ENCODE data around the gene FBXL13.

Gene FBXL13

GRCh38 chr7:102890971-102891692 lies 183.5 kb downstream of the FBXL13 start:
- Mint-ChIP-seq H3K9me3 (no peaks in the 10 kb centered on the region), H3K4me3 (no peak overlapping the region), H3K36me3 (ENCODE audit: insufficient read depth) (no peaks in the 10 kb centered on the region), H3K27me3 (peaks cover 16% of the 10 kb centered on the region), H3K4me1 (no peaks in the 10 kb centered on the region), H3K27ac (ENCODE audit: low read depth) (no peak overlapping the region)
- ATAC-seq (replicated peaks; ENCODE audit: extremely low read depth, poor library complexity, severe bottlenecking) (no peak), DNase-seq (ENCODE audit: low spot score in 2 of 2) (no peak)

GRCh38 chr7:102890292-102890970 lies 184.2 kb downstream of the FBXL13 start:
- H3K27ac Mint-ChIP-seq (ENCODE audit: low read depth) = no peak overlapping the region
- no peak for ATAC-seq (replicated peaks; ENCODE audit: extremely low read depth, poor library complexity, severe bottlenecking)

GRCh38 chr7:102889851-102890250 lies 184.7 kb downstream of the FBXL13 start:
- ATAC-seq (replicated peaks; ENCODE audit: extremely low read depth, poor library complexity, severe bottlenecking) (no peak), DNase-seq (ENCODE audit: low spot score in 2 of 2) (no peak)
- Mint-ChIP-seq H3K4me1 (no peaks in the 10 kb centered on the region), H3K9me3 (no peaks in the 10 kb centered on the region), H3K27ac (ENCODE audit: low read depth) (no peak overlapping the region), H3K27me3 (peaks cover 16% of the 10 kb centered on the region), H3K4me3 (no peak overlapping the region), H3K36me3 (ENCODE audit: insufficient read depth) (no peaks in the 10 kb centered on the region)

More at GRCh38 chr7:102890292-102890970, 184.2 kb downstream of the FBXL13 start:
- no peaks in the 10 kb centered on the region for H3K4me1 Mint-ChIP-seq
- no peak overlapping the region for H3K4me3 Mint-ChIP-seq
- DNase-seq (ENCODE audit: low spot score in 2 of 2) = no peak
- no peaks in the 10 kb centered on the region for H3K9me3 Mint-ChIP-seq
- peaks cover 16% of the 10 kb centered on the region for H3K27me3 Mint-ChIP-seq
- H3K36me3 Mint-ChIP-seq (ENCODE audit: insufficient read depth) = no peaks in the 10 kb centered on the region

GRCh38 chr7:102888561-102889233 lies 185.9 kb downstream of the FBXL13 start:
- Mint-ChIP-seq H3K27ac (ENCODE audit: low read depth) (no peak overlapping the region), H3K36me3 (ENCODE audit: insufficient read depth) (no peaks in the 10 kb centered on the region), H3K4me1 (no peaks in the 10 kb centered on the region), H3K27me3 (peaks cover 16% of the 10 kb centered on the region), H3K9me3 (no peaks in the 10 kb centered on the region), H3K4me3 (no peak overlapping the region)
- ATAC-seq (replicated peaks; ENCODE audit: extremely low read depth, poor library complexity, severe bottlenecking) = no peak
- no peak for DNase-seq (ENCODE audit: low spot score in 2 of 2)

GRCh38 chr7:102883098-102883860 lies 191.3 kb downstream of the FBXL13 start:
- H3K36me3 Mint-ChIP-seq (ENCODE audit: insufficient read depth) = no peaks in the 10 kb centered on the region
- H3K4me3 Mint-ChIP-seq = no peak overlapping the region
- H3K27me3 Mint-ChIP-seq = peaks cover 9% of the 10 kb centered on the region
- no peak for DNase-seq (ENCODE audit: low spot score in 2 of 2)
- H3K4me1 Mint-ChIP-seq = no peaks in the 10 kb centered on the region
- no peak for ATAC-seq (replicated peaks; ENCODE audit: extremely low read depth, poor library complexity, severe bottlenecking)
- H3K27ac Mint-ChIP-seq (ENCODE audit: low read depth) = no peak overlapping the region
- no peaks in the 10 kb centered on the region for H3K9me3 Mint-ChIP-seq

GRCh38 chr7:102875700-102876295 lies 198.8 kb downstream of the FBXL13 start:
- Mint-ChIP-seq H3K4me3 (no peak overlapping the region), H3K27ac (ENCODE audit: low read depth) (no peak overlapping the region), H3K36me3 (ENCODE audit: insufficient read depth) (no peaks in the 10 kb centered on the region), H3K9me3 (no peaks in the 10 kb centered on the region), H3K27me3 (no peaks in the 10 kb centered on the region), H3K4me1 (peaks cover 6% of the 10 kb centered on the region)
- DNase-seq (ENCODE audit: low spot score in 2 of 2) = no peak
- ATAC-seq (replicated peaks; ENCODE audit: extremely low read depth, poor library complexity, severe bottlenecking) = no peak

- no peaks in the 10 kb centered on the region for H3K36me3 Mint-ChIP-seq (ENCODE audit: insufficient read depth)
These were observed 199.6 kb downstream of the FBXL13 start for GRCh38 chr7:102874966-102875365.

GRCh38 chr7:102874166-102874829 lies 200.3 kb downstream of the FBXL13 start:
- no peaks in the 10 kb centered on the region for H3K9me3 Mint-ChIP-seq
- ATAC-seq (replicated peaks; ENCODE audit: extremely low read depth, poor library complexity, severe bottlenecking) (no peak), DNase-seq (ENCODE audit: low spot score in 2 of 2) (no peak)
- H3K4me3 Mint-ChIP-seq = no peak overlapping the region
- H3K4me1 Mint-ChIP-seq = peaks cover 6% of the 10 kb centered on the region
- H3K36me3 Mint-ChIP-seq (ENCODE audit: insufficient read depth) = no peaks in the 10 kb centered on the region
- no peaks in the 10 kb centered on the region for H3K27me3 Mint-ChIP-seq
- H3K27ac Mint-ChIP-seq (ENCODE audit: low read depth) = no peak overlapping the region

More at GRCh38 chr7:102874966-102875365, 199.6 kb downstream of the FBXL13 start:
- no peaks in the 10 kb centered on the region for H3K27me3 Mint-ChIP-seq
- DNase-seq (ENCODE audit: low spot score in 2 of 2) (no peak), ATAC-seq (replicated peaks; ENCODE audit: extremely low read depth, poor library complexity, severe bottlenecking) (no peak)
- H3K27ac Mint-ChIP-seq (ENCODE audit: low read depth) = no peak overlapping the region
- H3K4me1 Mint-ChIP-seq = peaks cover 6% of the 10 kb centered on the region
- H3K9me3 Mint-ChIP-seq = no peaks in the 10 kb centered on the region
- H3K4me3 Mint-ChIP-seq = no peak overlapping the region

- no peak for ATAC-seq (replicated peaks; ENCODE audit: extremely low read depth, poor library complexity, severe bottlenecking)
- Mint-ChIP-seq H3K27me3 (no peaks in the 10 kb centered on the region), H3K27ac (ENCODE audit: low read depth) (no peak overlapping the region)
These were observed 201.0 kb downstream of the FBXL13 start for GRCh38 chr7:102873470-102874165.

GRCh38 chr7:102872460-102872859 lies 202.1 kb downstream of the FBXL13 start:
- Mint-ChIP-seq H3K27me3 (no peaks in the 10 kb centered on the region), H3K27ac (ENCODE audit: low read depth) (no peak overlapping the region)
- no peak for ATAC-seq (replicated peaks; ENCODE audit: extremely low read depth, poor library complexity, severe bottlenecking)

More at GRCh38 chr7:102873470-102874165, 201.0 kb downstream of the FBXL13 start:
- H3K4me1 Mint-ChIP-seq = peaks cover 6% of the 10 kb centered on the region
- H3K4me3 Mint-ChIP-seq = no peak overlapping the region
- no peaks in the 10 kb centered on the region for H3K9me3 Mint-ChIP-seq
- DNase-seq (ENCODE audit: low spot score in 2 of 2) = no peak
- H3K36me3 Mint-ChIP-seq (ENCODE audit: insufficient read depth) = no peaks in the 10 kb centered on the region

GRCh38 chr7:102869195-102869594 lies 205.4 kb downstream of the FBXL13 start:
- Mint-ChIP-seq H3K9me3 (no peaks in the 10 kb centered on the region), H3K4me3 (no peak overlapping the region), H3K27ac (ENCODE audit: low read depth) (no peak overlapping the region), H3K27me3 (no peaks in the 10 kb centered on the region), H3K36me3 (ENCODE audit: insufficient read depth) (no peaks in the 10 kb centered on the region), H3K4me1 (peaks cover 6% of the 10 kb centered on the region)
- ATAC-seq (replicated peaks; ENCODE audit: extremely low read depth, poor library complexity, severe bottlenecking) = no peak
- DNase-seq (ENCODE audit: low spot score in 2 of 2) = no peak

More at GRCh38 chr7:102872460-102872859, 202.1 kb downstream of the FBXL13 start:
- Mint-ChIP-seq H3K36me3 (ENCODE audit: insufficient read depth) (no peaks in the 10 kb centered on the region), H3K9me3 (no peaks in the 10 kb centered on the region), H3K4me3 (no peak overlapping the region), H3K4me1 (peaks cover 6% of the 10 kb centered on the region)
- DNase-seq (ENCODE audit: low spot score in 2 of 2) = no peak

Data from central memory CD8-positive, alpha-beta T cell (primary cell).